Pancreas (tissue), 10 donors: ENCODE data around the gene JADE2. TPM values are rescaled to one million over a fixed set of nuclear protein-coding genes. Genes with fewer than 3 reads are reported as not detected.

Source experiments
- ATAC-seq, 4 donors: fragments of 200-7000 bp; cut with Tn5 transposase; one replicate each; pipeline versions ENCODE4 v1.8.0 to v1.9.1; 2020; ENCODE audit warnings: mild to moderate bottlenecking in 4 of 4, moderate library complexity in 4 of 4
- DNase-seq, 6 donors: peaks; one replicate each; pipeline ENCODE4 v3.0.0-alpha.2; 2020
- FAIRE-seq: peaks from 2 replicates; lab custom pipeline; 2012; peaks lifted over from hg19 to GRCh38; lab: Jason Lieb, UNC
- H3K27ac ChIP-seq, 4 donors: fragments of 200-600 bp; sonication (generic); 1 replicate in 3 of 4; 2 replicates in 1 of 4; pipeline versions ENCODE4 v1.5.0 to v1.8.0; 2020
- H3K27me3 ChIP-seq, 4 donors: fragments of 200-600 bp; one replicate each; pipeline ENCODE4 v1.8.0; 2021
- H3K36me3 ChIP-seq, 3 donors: fragments of 200-600 bp; sonication (generic) in 1 of 3; one replicate each; pipeline versions ENCODE4 v1.5.0 to v1.8.0; 2020 to 2021
- H3K4me1 ChIP-seq, 3 donors: fragments of 200-600 bp; one replicate each; pipeline ENCODE4 v1.8.0; 2021
- H3K4me3 ChIP-seq, 4 donors: fragments of 200-600 bp; sonication (generic) in 2 of 4; one replicate each; pipeline versions ENCODE4 v1.5.0 to v1.8.0; 2020 to 2021
- H3K9me3 ChIP-seq, 4 donors: fragments of 200-600 bp; one replicate each; pipeline ENCODE4 v1.8.0; 2021
- CTCF ChIP-seq, 4 donors: fragments of 200-600 bp; sonication (generic) in 3 of 4; IDR thresholded peaks; one replicate each; pipeline versions ENCODE4 v1.5.0 to v1.8.0; 2021; ENCODE audit warnings: antibody characterized with exemption in 4 of 4
- WGBS, 2 donors: extraction: QIAGEN DNeasy Blood & Tissue Kit; methylation state at CpG; one replicate each; pipeline ENCODE4 v1.1.7; 2013; 5-methylcytosine and 5-hydroxymethylcytosine counted together
- intact Hi-C, 3 donors: fragments of 100-400 bp; cut with DNase I; formaldehyde crosslinking; loops; one replicate each; pipeline versions ENCODE4 v1.11.1 to v1.14.2; 2022
- polyA plus RNA-seq, 2 donors: library from polyadenylated mRNA; stranded (reverse); fragments of 200-250 nt; gene quantifications; one replicate each; pipeline ENCODE4 v1.2.3, GENCODE V29; 2013
- total RNA-seq, 6 donors: library from RNA; stranded (reverse); fragmentation: NEBNext Ultra II Directional in 4 of 6; extraction: Animal tissue kit (Norgen Biotek cat#: 25700) in 4 of 6; gene quantifications; one replicate each; pipeline versions ENCODE4 v1.2.1 to v1.2.4, GENCODE V29; 2021 to 2023
- donor health status: healthy with polysubstance abuse.
- donor health status: DM: no; HTN: no; CAD: no; lungs with moderate emphysema.
- donor health status: DM: no; HTN: no; CAD: no.
- donor health status: control.
- donor health status: control.
- donor health status: Bipolar disorder and iron deficiency.
- donor health status: DM: yes; HTN: yes; CAD: no.
- donor health status: DM: no; HTN: no; CAD: no.
- donor health status: DM: no; HTN: no; CAD: no.
- donor health status: DM: yes; HTN: yes; CAD: no.

JADE2 gene
- total and polyA plus RNA-seq, 8 donors: 9.6 to 42.7 (median 26.6) TPM

DNA sequence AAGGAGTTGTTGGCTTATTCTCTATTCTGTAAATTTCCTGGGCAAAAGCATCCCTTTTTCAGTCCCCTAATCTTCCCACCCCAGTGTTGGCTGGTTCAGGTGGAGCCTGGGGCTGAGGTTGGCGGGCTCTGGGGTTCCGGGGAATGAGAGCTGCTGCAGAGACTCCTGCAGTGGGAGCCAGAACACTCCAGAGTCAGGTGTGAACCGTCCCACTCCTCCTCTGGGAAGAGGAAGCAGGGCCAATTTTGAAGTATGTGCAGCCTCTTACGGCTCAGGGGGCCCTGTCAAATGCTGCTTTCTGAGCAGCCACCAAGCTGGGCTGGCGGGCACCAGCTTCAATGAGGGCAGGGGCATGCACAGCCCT lies 42.8 kb downstream of the JADE2 start:
- intact Hi-C loops: no loop called here
- no peaks in the 10 kb centered on the region for H3K9me3 ChIP-seq

GRCh38 chr5:134568761-134569695 lies 43.6 kb downstream of the JADE2 start:
- H3K9me3 ChIP-seq: no peaks in the 10 kb centered on the region
- H3K4me1 ChIP-seq: peaks cover 0 to 11% (median 0%) of the 10 kb centered on the region in 3 donors
- ATAC-seq: peak; percentile 65 to 73 (median 72)
- H3K36me3 ChIP-seq: peaks cover 4 to 56% (median 34%) of the 10 kb centered on the region in 3 donors
- peak; percentile 67 to 92 (median 82) for DNase-seq
- no peak overlapping the region for H3K4me3 ChIP-seq
- H3K27me3 ChIP-seq: no peaks in the 10 kb centered on the region
- FAIRE-seq: no peak
- TF ChIP-seq CTCF (IDR thresholded peaks at IDR 0.05): no peak
- peak overlapping the region in 3 of 4 donors; percentile 10 to 37 (median 31) for H3K27ac ChIP-seq
- intact Hi-C loops: no loop called here
- 55 to 62% methylated on average over 24 of the region's 24 CpGs for WGBS, 2 donors

More for the DNA sequence above, 42.8 kb downstream of the JADE2 start:
- Histone ChIP-seq H3K27me3 (no peaks in the 10 kb centered on the region), H3K4me1 (peaks cover 0 to 11% (median 0%) of the 10 kb centered on the region in 3 donors), H3K4me3 (no peak overlapping the region), H3K36me3 (peaks cover 3 to 56% (median 36%) of the 10 kb centered on the region in 3 donors), H3K27ac (peak overlapping the region in 2 of 4 donors; percentile 31 to 37)
- DNase-seq: no peak
- ATAC-seq: peak in 3 of 4 donors; percentile 4 to 26 (median 9)
- 69 to 71% methylated on average over 5 of the region's 5 CpGs for WGBS, 2 donors
- TF ChIP-seq CTCF (IDR thresholded peaks at IDR 0.05): no peak
- no peak for FAIRE-seq

DNA sequence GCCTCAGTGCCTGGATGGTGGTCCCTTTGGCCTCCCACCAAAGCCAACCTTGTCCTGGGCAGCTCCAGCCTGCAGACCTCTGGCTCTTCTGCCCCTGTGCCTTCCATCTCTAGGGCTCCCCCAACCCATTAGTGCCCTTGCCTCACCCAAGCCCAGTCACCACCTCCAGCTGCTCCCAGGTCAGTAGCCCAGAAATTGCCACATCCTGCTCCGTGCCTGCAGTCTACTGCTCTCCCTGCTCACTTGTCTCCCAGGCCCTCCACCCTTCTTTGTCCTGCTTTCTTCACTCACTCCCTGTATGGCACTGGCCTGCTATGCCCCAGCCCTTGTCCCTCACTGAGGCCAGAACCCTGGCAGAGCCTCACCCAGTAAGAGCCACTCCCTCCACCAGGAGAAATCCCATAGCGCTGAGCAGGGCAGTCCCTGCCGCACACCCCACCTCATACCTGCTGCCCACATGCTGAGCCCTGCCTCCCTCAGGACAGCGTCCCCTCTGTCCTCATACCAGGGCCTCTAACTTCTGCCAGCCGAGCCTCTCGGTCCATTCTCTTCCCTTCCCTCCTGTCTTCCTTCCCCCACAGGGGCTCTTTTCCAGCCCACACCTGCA lies 44.4 kb downstream of the JADE2 start:
- intact Hi-C loops: loop anchor here in 1 of 3 donors (5.0 to 10.0 kb wide), 3 partner anchors 185 to 535 kb away; no protein-coding TSS in a partner anchor
- H3K9me3 ChIP-seq: no peaks in the 10 kb centered on the region
- FAIRE-seq: no peak
- WGBS, 2 donors: 92 to 96% methylated on average over 6 of the region's 6 CpGs
- H3K27me3 ChIP-seq: no peaks in the 10 kb centered on the region
- DNase-seq: no peak
- H3K4me3 ChIP-seq: no peak overlapping the region
- H3K36me3 ChIP-seq: peaks cover 4 to 56% (median 30%) of the 10 kb centered on the region in 3 donors
- H3K27ac ChIP-seq: no peak overlapping the region
- peaks cover 0 to 11% (median 0%) of the 10 kb centered on the region in 3 donors for H3K4me1 ChIP-seq
- peak in 2 of 4 donors; percentile 4 to 16 for ATAC-seq
- no peak for TF ChIP-seq CTCF (IDR thresholded peaks at IDR 0.05)

GRCh38 chr5:134570365-134570758 lies 44.9 kb downstream of the JADE2 start:
- Histone ChIP-seq H3K27ac (no peak overlapping the region), H3K4me3 (no peak overlapping the region), H3K4me1 (peaks cover 0 to 11% (median 0%) of the 10 kb centered on the region in 3 donors), H3K9me3 (no peaks in the 10 kb centered on the region), H3K27me3 (no peaks in the 10 kb centered on the region), H3K36me3 (peaks cover 4 to 53% (median 34%) of the 10 kb centered on the region in 3 donors)
- FAIRE-seq (no peak), DNase-seq (no peak), ATAC-seq (no peak)
- intact Hi-C loops: loop anchor here in 1 of 3 donors (5.0 to 10.0 kb wide), 3 partner anchors 186 to 536 kb away; no protein-coding TSS in a partner anchor
- 93 to 94% methylated on average over 9 of the region's 9 CpGs for WGBS, 2 donors
- TF ChIP-seq CTCF (IDR thresholded peaks at IDR 0.05): no peak
